EH (cell line): Measurements from ENCODE around the gene PANK2.
"Not testable (repeated sequence)": the region's sequence is repeated elsewhere in the genome, so short reads cannot be mapped to it uniquely, and the experiment has no call there.

Experiments used
- DNase-seq: peaks from one replicate; pipeline ENCODE4 v3.0.0-alpha.2; 2015; ENCODE audit warnings: low read depth

PANK2 gene

DNA sequence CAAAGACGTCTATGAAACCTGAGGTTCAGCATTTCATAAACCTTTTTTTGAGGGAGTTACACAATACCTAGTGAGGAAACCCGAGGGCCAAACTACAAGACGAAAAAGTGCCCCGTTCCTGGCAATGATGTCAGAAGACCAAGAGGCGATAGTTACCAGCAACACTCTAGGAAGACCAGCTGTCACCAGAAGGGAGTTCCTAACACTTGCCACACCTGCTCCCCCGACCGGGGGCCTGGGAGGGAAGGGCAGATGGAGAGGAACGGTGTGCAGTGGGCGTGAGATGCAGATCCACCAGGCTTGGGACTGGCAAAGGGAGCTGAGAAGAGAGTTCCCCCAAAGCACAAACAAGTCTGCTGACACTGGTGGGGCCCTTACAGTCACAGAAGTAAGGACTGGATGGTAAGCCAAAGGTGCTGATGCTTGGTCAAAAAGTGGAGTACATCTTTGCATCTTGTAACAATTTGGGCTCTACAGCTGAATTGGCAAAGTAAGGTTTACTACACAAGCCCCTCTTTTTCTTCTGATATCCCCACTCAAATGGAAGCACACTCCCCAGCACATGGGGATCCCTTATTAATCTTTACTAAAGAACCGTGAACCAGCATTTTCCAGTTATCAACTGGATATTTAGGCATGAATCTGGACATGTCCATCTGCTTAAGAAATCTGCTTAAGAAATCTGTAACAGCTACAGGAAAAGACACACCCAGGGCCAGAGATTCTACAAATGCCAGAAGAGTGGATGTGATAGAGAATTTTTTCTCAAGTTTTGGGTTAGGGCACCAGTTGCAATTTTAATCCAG is 38.5 kb downstream of the PANK2 start:
- no peak for DNase-seq

DNA sequence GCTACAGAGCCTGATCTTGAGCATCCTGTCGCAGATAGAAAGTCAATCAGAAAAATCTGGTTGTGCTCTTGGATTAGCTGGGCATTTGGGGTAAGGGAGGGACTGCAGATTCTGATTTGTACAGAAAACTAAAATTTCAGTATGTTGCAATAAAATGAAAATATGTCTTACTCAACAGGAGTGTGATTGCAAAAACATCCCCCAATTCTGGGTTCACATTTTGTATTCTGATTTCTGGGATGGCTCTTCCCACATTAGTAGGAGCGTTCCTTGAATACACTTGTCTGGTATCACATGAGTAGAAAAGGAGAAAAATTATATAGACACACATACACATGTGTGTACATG is 40.5 kb downstream of the PANK2 start:
- DNase-seq: no peak

DNA sequence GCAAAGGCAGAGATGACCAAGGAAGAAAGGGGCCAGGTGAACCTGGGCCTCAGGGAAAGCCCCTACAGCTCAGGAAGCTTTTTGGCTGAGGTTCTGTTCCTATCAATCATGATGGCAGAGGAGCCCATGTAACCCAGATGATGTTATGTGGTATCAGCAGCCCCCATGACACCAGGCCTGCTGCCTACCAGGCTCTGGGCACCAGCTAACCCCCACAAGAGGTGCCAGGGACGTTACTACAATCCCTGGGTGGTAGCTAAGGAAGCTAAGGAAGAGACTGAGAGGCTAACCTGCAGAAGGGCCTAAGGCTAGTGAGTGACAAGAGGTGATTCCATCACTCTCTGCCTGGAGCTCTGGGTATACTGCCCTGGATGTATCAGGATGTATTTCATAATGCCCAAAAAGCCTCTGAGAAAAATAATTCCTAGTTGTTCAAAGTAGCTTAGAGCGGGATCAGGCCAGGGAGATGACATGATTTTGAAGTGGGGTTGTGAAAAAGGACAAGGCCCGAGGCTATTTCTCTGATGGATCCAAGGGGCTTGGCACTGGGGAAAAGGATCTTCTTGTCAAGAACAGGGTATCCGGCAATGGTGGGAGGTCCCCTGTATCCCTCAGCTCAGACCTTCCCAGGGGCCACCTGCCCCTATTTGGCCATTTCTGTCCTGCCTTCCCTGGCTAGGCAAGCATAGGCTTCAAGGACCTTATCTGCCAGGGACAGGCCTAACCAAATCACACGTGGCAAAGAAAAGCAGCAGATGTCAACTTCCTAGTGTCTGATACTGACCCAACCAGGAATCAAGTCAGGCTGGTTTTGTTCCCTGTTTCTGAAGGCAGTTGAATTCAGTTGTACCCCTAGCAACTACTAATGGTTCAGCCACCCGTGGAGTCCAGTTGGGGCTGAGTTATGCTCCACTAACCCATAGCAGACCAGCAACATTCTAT is 41.3 kb downstream of the PANK2 start:
- no peak for DNase-seq

DNA sequence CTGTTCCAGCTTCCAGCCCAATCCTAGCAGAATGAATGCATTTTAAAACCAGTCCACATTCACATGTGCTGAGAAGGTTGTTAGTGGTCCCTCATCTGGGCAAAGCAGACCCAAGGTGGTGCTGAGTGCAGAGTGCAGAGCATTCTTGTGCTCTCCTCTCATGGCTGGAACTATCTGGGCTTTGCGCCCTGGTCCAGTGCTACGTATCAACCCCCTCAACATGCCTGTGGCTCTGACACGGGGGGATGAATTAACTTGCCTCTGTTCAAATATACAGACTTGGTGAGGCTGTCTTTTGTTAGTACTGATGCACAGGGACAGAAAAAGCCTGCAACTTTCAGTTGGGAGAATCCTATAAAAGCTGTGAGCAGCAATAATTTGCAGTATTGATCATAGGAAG is 42.5 kb downstream of the PANK2 start:
- peak; percentile 33 for DNase-seq

DNA sequence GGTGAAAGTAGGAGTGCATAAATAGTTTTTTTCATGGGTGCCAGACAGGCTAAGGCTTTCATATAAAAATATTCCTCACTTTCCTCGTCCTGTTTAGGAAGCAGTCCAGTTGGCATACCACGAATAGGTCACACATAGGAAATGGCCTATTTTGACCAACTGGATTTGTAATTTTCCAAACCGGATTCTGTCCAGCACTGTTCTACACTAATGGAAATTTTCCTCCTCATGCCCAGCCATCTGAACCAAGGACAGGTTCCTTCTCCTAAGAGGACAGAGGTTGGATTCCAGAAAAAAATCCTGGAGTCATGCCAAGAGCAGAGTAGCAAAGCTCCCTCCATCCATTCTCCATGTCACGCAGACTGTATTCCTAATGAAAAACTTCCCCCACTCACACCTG is 43.1 kb downstream of the PANK2 start:
- DNase-seq: peak; percentile 20

DNA sequence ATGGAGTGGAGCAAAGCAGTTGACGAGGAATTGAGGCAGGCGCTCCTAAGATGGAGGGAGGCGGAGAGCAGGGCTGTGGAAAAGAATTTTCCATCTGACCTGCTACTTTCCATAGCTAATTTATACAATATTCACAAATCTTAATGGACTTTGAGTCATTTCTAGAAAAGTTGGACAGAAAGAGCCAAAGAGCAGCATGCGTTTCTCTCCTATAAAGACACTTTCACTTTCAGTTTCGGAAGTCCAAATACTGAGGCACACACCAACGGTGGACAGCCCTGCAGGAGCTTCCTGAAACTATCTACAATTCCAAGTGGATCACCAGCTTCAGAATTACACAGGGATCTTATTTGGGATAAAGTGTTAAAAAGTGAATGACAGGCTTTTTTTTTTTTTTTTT is 43.5 kb downstream of the PANK2 start:
- DNase-seq: peak; percentile 65

DNA sequence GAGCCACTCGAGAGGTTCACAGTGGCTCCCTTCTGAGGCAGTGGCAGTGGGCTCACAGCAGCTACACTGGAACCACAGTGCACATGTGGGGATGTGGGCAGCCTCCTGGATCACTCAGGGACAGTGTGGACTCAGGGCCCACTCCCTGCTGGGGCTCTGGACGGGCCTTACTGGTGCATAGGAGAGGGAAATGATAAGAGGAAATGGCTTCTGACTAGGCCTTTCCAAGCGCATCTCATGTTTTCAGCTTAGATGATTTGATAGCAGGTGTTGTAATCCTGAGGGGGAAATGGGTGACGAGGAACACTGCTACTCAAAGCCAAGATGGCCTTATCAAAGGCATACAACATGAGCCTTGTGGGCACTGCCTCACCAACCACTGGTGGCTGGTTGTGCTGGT is 44.0 kb downstream of the PANK2 start:
- DNase-seq: no peak

DNA sequence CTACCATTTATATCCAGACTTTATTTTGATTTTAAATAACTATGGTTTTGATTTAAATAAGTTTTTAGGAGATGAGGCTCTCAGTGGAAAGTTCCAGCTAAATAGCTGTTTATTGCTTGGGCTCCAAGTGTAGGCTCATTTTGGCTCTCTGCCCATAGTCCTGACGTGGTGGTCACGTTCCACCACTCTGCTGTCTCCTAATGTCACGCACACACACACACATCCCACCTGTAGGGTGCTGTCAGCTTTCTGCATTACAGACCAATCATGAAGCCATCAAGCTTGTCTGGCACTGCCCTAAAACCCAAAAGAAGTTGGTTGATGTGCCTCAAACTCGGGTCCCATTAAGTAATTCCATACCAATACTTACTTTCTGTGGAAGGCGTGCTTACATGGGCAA is 45.4 kb downstream of the PANK2 start:
- no peak for DNase-seq

DNA sequence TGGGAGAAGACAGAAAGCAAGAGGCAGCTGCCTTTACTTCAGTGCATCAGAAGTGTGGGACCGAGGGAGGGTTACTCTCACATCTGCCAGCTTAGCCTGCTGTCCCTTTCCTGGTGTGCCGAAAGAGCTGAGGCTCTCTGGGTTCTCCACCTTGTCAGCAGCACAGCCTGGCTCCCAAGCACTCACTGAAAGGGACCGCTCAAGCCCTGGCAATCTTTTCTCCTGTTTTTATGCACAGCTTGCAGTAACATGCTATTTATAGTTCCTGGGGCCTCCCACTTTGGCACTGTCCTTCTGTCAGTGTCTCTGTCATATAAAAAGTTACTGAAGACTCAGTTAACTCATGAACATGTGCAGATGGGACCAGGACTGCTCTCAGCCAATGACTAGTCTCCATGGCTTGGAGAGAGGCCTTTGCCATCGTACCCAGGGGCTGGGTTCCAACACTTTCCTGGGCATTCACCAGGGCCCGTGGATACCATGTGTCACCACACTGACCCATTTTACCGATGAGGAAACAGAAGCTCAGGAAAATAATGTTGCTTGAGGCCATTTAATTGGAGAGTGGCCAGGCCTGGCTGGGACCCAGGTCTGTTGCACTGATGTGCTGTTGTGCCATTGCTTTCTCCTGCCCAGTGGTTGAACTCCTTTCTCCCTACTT is 46.2 kb downstream of the PANK2 start:
- peak; percentile 72 for DNase-seq

DNA sequence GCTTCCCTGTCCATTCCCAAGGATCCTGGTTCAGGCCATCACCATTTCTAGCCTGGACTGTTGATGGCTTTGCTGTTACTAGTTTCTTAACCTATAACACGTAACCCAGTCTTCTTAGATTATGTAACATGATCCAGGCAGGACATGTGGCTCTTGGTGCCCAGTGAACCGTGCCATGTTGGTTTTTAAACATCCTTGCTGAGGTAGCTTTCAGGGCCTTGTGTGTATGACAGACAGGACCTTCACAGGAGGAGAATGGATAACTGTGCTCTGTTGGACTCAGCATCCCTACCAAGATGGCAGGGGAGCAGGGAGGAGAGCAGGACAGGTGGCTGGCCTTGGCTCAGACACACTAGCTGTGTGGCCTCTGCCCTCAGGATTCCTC is 46.8 kb downstream of the PANK2 start:
- DNase-seq: no peak

DNA sequence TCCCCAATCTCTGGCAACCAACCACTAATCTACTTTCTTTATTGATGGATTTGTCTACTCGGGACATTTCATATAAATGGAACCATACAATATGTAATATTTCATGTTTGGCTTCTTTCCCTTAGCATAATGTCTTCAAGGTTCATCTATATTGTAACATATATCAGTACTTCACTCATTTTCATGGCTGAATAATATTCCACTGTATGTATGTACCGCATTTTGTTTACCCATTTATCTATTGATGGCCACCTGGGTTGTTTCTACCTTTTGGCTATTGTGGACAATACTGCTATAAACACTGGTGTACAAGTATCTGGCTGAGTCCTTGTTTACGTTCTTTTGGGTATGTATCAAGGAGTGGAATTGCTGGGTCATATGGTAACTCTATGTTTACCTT is 48.4 kb downstream of the PANK2 start:
- DNase-seq: no peak

DNA sequence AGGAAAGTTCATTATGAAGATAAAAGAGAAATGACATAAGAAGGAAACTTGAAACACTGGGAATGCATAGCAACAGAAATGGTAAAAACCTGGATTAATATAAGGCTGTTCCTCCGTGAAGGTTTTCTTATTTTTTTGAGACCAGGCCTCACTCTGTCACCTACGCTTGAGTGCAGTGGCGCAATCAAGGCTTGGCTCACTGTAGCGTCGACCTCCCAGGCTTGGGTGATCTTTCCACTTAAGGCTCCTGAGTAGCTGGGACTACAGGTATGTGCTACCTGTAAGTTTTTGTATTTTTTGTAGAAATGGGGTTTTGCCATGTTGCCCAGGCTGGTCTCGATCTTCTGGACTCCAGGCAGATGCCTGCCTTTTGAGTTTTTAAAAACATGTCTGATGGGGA is 51.7 kb downstream of the PANK2 start:
- no peak for DNase-seq

DNA sequence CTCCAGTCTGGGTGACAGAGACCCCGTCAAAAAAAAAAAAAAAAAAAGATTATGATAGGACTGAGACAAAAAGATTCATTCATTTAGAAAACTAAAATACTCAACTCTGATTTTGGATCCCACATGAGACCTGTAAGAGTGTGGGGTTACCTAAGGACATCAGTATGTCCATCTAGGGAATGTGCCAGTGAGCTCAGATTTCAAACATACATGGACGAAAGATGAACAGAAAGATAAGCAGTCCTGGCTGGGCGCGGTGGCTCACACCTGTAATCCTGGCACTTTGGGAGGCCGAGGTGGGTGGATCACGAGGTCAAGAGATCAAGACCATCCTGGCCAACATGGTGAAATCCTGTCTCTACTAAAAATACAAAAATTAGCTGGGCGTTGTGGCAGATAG is 57.5 kb downstream of the PANK2 start:
- DNase-seq: not testable (repeated sequence)

DNA sequence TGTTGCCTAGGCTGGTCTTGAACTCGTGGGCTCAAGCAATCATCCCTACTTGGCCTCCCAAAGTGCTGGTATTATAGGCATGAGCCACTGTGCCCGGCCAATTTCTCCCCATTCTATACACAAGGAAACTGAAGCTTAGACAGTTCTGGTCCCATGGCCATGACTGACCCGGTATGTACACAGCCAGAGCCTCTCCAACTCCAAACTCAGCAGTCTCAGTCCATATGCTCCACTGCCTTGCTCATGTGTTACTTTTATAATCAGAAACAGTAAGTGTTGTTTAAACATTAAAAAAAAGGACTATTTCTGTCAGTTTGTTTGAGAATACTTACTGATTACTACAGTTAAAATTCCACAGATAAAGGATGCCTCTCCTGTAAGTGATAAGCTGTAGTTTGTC is 75.5 kb downstream of the PANK2 start:
- DNase-seq: no peak

DNA sequence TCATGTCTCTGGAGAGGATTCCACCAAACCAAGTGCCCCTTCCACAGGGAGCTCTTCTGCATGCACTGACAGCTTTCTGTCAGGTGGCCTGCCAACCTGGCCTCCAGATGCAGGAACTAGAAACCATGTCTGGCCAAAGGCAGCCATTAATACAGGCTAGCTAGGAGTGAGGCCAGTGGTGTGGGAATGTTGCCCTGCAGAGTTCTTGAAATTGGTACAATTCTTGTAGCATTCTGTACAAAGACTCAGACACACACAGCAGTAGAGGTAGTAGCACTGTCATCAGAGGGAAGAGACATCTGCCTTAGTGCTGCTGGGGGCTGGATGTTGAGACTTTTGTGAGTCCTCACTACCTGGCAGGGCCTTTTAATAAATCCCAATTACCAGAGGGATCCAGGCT is 77.4 kb downstream of the PANK2 start:
- no peak for DNase-seq

DNA sequence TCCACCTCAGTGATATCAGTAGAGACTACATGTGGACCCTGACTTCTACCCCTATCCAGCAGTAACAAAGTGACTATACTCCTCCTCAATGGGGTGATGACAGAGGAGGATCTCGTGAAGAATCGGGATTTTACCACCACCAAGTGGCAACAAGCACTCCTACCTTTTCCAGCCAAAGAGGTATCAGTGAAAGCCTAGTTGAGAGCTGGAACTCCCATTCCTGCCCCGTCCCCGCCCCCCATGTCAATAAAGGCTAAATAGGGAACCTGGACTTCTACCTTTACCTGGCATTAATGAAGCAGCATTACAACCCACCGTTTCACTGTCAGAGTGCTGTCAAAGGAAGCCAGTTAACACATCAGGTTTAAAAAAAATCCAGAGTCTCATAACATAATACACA is 80.8 kb downstream of the PANK2 start:
- DNase-seq: no peak

DNA sequence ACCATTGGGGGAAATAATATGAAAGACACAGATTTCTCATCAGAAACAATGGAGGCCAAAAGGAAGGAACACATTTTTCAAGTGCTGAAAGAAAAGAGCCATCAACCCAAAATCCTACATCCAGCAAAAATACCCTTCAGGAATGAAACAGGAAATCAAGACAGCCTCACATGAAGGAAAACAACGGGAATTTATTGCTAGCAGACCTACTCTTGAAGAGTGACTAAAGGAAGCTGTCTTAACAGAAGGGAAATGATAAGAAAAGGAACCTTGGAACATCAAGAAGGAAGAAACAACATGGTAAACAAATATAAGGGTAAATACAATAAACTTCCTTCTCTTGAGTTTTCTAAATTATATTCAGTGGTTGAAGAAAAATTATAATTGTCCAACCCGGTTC is 82.0 kb downstream of the PANK2 start:
- DNase-seq: no peak

DNA sequence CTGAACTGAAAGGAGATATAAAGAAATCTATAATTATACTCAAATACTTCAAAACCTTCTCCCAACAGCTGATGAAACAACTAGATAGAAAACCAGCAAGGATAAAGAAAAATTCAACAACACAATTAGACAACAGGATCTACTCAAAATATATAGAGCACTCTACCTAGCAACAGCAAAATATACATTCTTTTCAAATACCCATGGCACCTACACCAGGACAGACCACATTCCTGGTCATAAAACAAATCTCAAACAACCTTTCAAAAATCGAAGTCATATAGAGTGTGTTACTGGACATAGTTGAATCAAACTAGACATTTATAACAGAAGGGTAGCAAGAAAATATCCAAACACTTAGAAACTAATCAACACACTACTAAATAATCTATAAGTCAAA is 83.0 kb downstream of the PANK2 start:
- DNase-seq: no peak

DNA sequence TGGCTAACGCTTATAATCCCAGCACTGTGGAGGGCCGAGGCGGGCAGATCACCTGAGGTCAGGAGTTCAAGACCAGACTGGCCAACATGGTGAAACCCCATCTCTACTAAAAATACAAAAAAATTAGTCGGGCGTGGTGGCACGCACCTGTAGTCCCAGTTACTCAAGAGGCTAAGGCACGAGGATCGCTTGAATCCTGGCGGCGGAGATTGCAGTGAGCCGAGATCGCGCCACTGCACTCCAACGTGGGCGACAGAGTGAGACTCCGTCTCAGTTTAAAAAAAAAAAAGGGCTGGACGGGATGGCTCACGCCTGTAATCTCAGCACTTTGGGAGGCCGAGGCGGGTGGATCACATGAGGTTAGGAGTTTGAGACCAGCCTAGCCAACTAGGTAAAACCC is 83.4 kb downstream of the PANK2 start:
- DNase-seq: not testable (repeated sequence)

DNA sequence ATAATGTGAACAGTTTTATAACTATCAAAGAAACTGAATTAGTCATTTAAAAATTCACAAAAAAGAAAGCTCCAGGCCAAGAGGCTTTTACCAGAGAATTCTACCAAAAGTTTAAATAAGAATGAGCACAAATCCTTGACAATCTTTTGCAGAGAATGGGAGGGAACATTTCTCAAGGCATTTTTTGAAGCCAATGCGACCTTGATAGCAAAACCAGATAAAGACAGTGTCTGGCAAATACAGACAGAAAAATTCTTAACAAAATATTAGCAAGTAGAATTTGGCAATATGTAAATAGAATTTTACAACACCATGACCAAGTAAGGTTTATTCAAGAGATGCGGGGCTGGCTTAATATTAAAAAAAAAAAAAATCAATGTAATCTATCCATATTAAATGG is 84.5 kb downstream of the PANK2 start:
- peak; percentile 13 for DNase-seq

DNA sequence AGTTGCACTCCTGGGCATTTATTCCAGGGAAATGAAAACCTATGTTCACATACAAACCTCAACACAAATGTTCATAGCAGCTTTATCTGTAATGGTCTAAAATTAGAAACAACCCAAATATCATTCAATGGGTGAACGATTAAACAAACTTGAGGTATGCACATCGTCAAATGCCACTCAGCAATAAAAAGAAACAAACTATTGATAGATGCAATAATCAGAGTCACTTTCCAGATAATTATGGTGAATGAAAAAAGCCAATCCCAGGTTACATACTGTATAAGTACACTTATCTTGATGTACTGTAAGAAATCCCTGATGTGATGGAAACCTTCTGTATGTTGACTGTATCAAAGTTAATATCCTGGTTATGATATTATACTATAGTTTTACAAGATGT is 87.3 kb downstream of the PANK2 start:
- DNase-seq: no peak
